Measurements from ENCODE around the gene PHTF1.

PHTF1 gene

GRCh38 chr1:113714606-113715269, 44.5 kb downstream of the PHTF1 start:
- no peak for DNase-seq

DNA sequence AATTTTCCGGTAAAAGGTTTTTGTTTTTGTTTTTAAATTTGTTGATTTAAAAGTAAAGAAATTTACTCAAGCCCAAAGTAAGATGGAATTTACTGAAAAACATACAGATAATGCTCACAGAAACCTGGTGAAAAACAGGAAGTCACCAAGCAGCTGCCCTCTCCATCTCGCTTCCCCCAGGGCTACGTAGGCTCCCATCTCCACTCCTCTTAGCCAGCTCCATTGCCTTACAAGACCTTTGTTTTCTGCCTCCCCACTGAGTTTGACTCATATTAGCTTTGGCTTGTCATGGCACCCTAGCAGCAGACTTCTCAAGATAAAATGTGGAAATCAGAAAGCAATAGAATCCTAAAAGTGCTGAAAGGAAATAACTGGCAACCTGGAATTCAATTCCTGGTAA, 57.9 kb downstream of the PHTF1 start:
- peak; percentile 11 for DNase-seq

GRCh38 chr1:113694910-113695309, 64.4 kb downstream of the PHTF1 start:
- DNase-seq = no peak

GRCh38 chr1:113692824-113693431, 66.4 kb downstream of the PHTF1 start:
- DNase-seq = no peak

- no peak for DNase-seq
Measured at GRCh38 chr1:113692342-113692741, 66.9 kb downstream of the PHTF1 start.

- DNase-seq = no peak
Measured at GRCh38 chr1:113691184-113691583, 68.1 kb downstream of the PHTF1 start.

GRCh38 chr1:113686891-113687618, 72.2 kb downstream of the PHTF1 start:
- no peak for DNase-seq

GRCh38 chr1:113684153-113684541, 75.1 kb downstream of the PHTF1 start:
- DNase-seq = no peak

DNA sequence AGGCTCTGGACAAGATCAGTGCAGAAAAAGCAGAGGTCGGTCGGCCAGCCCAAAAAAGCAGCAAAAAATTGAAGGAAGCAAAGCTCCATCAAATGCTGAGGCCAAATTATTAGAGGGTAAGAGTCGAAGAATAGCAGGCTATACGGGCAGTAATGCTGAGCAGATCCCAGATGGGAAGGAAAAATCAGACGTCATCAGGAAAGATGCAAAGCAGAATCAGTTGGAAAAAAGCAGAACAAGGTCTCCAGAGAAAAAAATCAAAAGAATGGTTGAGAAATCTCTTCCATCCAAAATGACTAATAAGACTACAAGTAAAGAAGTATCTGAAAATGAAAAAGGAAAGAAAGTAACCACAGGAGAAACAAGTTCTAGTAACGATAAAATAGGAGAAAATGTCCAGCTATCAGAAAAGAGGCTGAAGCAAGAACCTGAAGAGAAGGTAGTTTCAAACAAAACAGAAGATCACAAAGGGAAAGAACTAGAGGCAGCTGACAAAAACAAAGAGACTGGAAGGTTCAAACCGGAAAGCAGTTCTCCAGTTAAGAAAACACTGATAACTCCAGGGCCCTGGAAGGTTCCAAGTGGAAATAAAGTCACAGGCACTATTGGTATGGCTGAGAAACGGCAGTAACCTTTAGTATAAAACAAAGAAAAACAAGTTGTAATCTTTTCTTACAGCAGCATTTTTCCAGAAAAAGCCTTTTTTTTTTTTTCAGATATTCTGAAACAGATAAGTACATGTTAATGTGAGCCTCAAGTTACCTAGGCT, 75.7 kb downstream of the PHTF1 start:
- DNase-seq = peak; percentile 62

- DNase-seq = no peak
Measured at GRCh38 chr1:113681596-113682337, 77.5 kb downstream of the PHTF1 start.

GRCh38 chr1:113678159-113678469, 81.2 kb downstream of the PHTF1 start:
- DNase-seq = no peak

DNA sequence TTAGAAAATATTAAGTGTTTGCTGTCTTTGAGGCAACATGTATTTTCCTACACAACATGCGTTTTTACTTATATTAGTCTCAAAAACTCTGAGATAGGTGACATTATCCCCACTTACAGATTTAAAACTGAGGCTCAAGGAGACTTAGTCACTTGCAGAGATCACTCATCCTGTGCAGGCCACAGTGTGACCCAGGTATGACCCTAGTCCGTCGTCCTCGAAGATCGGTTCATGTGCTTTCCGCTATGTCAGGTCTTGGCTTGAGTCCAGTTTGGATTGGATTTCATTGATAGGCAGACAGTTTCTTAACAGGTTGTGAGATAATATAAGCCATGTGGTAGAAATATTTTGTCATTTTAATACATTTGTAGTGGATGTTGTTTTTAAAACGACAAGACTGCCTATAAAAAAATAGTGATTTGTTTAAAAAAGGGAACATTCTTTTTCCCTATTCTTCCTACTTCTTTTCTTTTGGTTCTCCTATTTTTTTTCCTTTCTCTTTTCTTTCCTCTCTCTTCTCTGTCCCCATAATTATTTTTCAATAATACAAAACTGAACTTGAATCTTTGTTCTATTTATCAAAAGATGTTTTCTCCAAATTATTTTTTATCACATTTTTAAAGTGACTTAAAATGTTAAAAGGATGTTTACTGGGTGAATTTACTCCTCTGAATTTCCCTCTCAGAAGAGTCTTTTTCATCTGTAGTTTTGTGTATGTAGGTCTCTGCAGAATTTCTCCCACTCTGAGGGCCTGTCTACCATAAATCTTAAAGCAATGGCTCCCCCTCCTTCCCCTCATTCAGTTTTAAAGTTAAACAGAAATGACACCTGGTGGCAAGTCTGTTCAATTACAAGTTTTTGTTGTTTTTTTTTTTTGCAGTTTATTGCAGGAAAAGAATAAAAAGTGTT, 81.8 kb downstream of the PHTF1 start:
- peak; percentile 49 for DNase-seq

DNA sequence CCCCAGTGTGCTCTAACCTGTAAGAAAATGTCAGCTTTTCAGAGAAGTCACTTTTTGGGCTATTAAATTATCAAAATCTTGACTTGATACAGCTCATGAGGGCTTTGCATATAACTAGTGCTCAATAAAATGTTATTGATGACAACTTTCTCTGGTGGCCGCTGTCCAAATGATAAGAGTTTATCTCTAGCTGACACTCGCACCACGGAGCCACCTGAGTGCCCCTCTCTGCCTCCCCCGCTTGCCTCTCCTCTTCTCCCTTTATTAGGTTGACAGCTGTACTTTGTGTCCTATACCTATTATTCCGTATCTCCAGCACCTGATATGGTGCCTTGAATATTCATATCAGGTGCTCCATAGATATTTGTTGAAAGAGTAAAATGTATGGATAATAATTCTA, 82.8 kb downstream of the PHTF1 start:
- no peak for DNase-seq

- DNase-seq = no peak
Measured at GRCh38 chr1:113675302-113675701, 84.0 kb downstream of the PHTF1 start.

DNA sequence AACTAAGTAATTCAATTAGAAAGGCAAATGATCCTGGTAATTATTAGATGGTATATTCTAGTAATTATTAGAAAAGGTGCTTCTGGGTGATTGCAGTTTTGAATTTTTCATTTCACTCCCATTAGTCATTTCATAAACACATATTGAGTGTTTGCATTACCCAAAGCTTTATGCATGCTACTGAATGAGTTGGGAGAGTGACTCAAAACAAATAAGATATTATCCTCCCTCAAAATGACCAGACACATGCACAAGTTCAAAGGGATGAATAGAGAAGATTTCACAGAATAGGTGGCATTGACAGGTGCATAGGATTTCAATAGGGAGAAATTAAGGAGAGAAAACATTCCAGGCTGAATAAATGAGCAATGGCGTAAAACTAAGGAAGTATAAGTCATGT, 84.7 kb downstream of the PHTF1 start:
- DNase-seq = no peak

DNA sequence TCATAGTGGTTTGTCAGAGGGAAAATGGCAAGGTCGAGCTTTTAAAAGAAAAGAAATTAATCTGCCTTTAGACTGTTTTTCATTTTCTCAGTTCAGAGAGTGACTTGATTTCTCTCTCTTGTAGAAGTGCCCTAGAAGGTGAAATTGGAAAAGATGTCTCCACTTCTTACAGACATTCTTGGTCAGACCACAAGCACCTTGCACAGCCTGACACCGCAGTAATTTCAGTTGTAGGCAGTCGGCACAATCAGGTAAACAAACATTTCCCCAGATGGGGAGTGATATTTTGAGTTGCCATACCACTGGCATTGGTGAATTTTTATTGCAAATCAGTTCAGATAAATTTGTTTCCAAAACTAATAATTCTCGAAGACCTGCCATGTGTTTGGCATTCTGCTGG, 86.8 kb downstream of the PHTF1 start:
- DNase-seq = no peak

- DNase-seq = no peak
Measured at GRCh38 chr1:113670650-113671049, 88.6 kb downstream of the PHTF1 start.

- no peak for DNase-seq
Measured at GRCh38 chr1:113669988-113670387, 89.3 kb downstream of the PHTF1 start.

GRCh38 chr1:113666126-113666525, 93.2 kb downstream of the PHTF1 start:
- no peak for DNase-seq

GRCh38 chr1:113665071-113665470, 94.2 kb downstream of the PHTF1 start:
- DNase-seq = peak; percentile 50

- DNase-seq = peak; percentile 90
Measured at GRCh38 chr1:113663165-113663951, 95.9 kb downstream of the PHTF1 start.
